GM23248 (cell line): ENCODE data around the gene SIAH2.

ENCODE experiments used
- EZH2 ChIP-seq: fragments of 200-600 bp; sonication (generic); IDR thresholded peaks from 2 replicates; pipeline ENCODE4 v1.6.1; 2018; ENCODE audit warnings: antibody characterized with exemption, mild to moderate bottlenecking; ENCODE audit not compliant: insufficient read depth, poor library complexity, severe bottlenecking
- EZH2phosphoT487 ChIP-seq: fragments of 200-600 bp; sonication (generic); IDR thresholded peaks from 2 replicates; pipeline ENCODE4 v1.6.1; 2018; ENCODE audit warnings: antibody characterized with exemption, moderate library complexity, mild to moderate bottlenecking, low read depth; ENCODE audit not compliant: insufficient read depth

- TF ChIP-seq EZH2: no peak
- no peak for TF ChIP-seq EZH2phosphoT487
Observed at GRCh38 chr3:150764566-150764965, 1.6 kb upstream of the SIAH2 start.
